OCI-LY1 (cell line): ENCODE measurements around the gene RHOBTB3.

Source experiments
- CTCF ChIP-seq: fragments of 200-600 bp; sonication (generic), shearing (Covaris generic); IDR thresholded peaks from 2 replicates; pipeline ENCODE4 v1.5.1; 2017; ENCODE audit warnings: mild to moderate bottlenecking, antibody characterized with exemption, low read length, moderate library complexity, mixed read lengths
- EZH2 ChIP-seq: fragments of 200-600 bp; sonication (generic), shearing (Covaris generic); IDR thresholded peaks from 2 replicates; pipeline ENCODE4 v1.8.0; 2017; ENCODE audit warnings: borderline replicate concordance, mixed run types, mild to moderate bottlenecking, antibody characterized with exemption, low read length, moderate library complexity, mixed read lengths

DNA sequence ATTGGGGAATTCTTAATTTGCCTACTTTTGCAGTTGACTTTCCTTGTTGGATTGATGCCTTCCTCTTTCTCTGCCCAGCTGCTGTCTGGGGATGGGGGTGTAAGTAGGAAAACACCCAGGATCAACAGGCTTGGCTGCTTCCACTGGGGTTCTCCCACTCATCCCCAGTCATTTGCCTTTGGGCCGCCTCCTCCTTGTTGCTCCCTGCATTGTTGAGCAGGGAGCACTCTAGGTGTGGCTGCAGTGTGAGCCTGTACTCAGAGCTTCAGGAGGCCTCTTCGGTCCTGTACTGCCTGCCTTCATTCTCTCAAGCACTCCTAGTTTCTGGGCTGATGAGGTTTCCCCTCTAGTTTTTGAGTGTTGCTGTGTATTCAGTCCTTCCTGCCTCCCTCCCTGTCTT, 12.1 kb downstream of the RHOBTB3 start:
- TF ChIP-seq CTCF (no peak), EZH2 (no peak)
